Measurements from ENCODE around the gene AUH.

Gene AUH

GRCh38 chr9:91188719-91189590 lies 172.8 kb downstream of the AUH start:
- no peak for DNase-seq (ENCODE audit: low spot score)

GRCh38 chr9:91187965-91188344 lies 173.8 kb downstream of the AUH start:
- no peak for DNase-seq (ENCODE audit: low spot score)

- no peak for DNase-seq (ENCODE audit: low spot score)
These were observed 174.3 kb downstream of the AUH start for GRCh38 chr9:91187311-91187964.

GRCh38 chr9:91186632-91187108 lies 175.0 kb downstream of the AUH start:
- DNase-seq (ENCODE audit: low spot score) = no peak

GRCh38 chr9:91185193-91185886 lies 176.4 kb downstream of the AUH start:
- DNase-seq (ENCODE audit: low spot score) = no peak

GRCh38 chr9:91182429-91183225 lies 179.1 kb downstream of the AUH start:
- DNase-seq (ENCODE audit: low spot score) = peak; percentile 85

- no peak for DNase-seq (ENCODE audit: low spot score)
These were observed 180.2 kb downstream of the AUH start for GRCh38 chr9:91181541-91181940.

- DNase-seq (ENCODE audit: low spot score) = no peak
These were observed 180.8 kb downstream of the AUH start for GRCh38 chr9:91180930-91181268.

GRCh38 chr9:91180240-91180929 lies 181.3 kb downstream of the AUH start:
- DNase-seq (ENCODE audit: low spot score) = no peak

GRCh38 chr9:91179237-91180138 lies 182.2 kb downstream of the AUH start:
- no peak for DNase-seq (ENCODE audit: low spot score)

GRCh38 chr9:91178281-91179236 lies 183.2 kb downstream of the AUH start:
- DNase-seq (ENCODE audit: low spot score) = no peak

- DNase-seq (ENCODE audit: low spot score) = no peak
These were observed 183.9 kb downstream of the AUH start for GRCh38 chr9:91177661-91178280.

- DNase-seq (ENCODE audit: low spot score) = no peak
These were observed 184.6 kb downstream of the AUH start for GRCh38 chr9:91177081-91177480.

- DNase-seq (ENCODE audit: low spot score) = no peak
These were observed 185.3 kb downstream of the AUH start for GRCh38 chr9:91176426-91176825.

- DNase-seq (ENCODE audit: low spot score) = no peak
These were observed 186.9 kb downstream of the AUH start for GRCh38 chr9:91174772-91175171.

- no peak for DNase-seq (ENCODE audit: low spot score)
These were observed 189.4 kb downstream of the AUH start for GRCh38 chr9:91172329-91172728.

GRCh38 chr9:91170951-91171350 lies 190.8 kb downstream of the AUH start:
- no peak for DNase-seq (ENCODE audit: low spot score)

GRCh38 chr9:91166796-91167366 lies 194.8 kb downstream of the AUH start:
- no peak for DNase-seq (ENCODE audit: low spot score)
